Duodenal mucosa (tissue), 2 donors: ENCODE measurements around the gene ADCY7.

Source experiments
- H3K27ac ChIP-seq: one replicate; pipeline ENCODE4 v1.7.0; 2013; ENCODE audit warnings: low read depth, low read length
- H3K27me3 ChIP-seq, 2 donors: one replicate each; pipeline ENCODE4 v1.7.0; 2013; ENCODE audit warnings: low read length in 2 of 2, control low read depth in 1 of 2; ENCODE audit not compliant: insufficient read depth in 2 of 2, control insufficient read depth in 1 of 2
- H3K36me3 ChIP-seq, 2 donors: one replicate each; pipeline ENCODE4 v1.7.0; 2013; ENCODE audit warnings: low read length in 2 of 2, control low read depth in 1 of 2; ENCODE audit not compliant: insufficient read depth in 2 of 2, control insufficient read depth in 1 of 2
- H3K4me1 ChIP-seq, 2 donors: one replicate each; pipeline ENCODE4 v1.7.0; 2013; ENCODE audit warnings: low read length in 2 of 2, control low read depth in 1 of 2; ENCODE audit not compliant: insufficient read depth in 2 of 2, control insufficient read depth in 1 of 2
- H3K4me3 ChIP-seq, 2 donors: one replicate each; pipeline ENCODE4 v1.7.0; 2013; ENCODE audit warnings: low read length in 2 of 2, low read depth in 1 of 2
- H3K9ac ChIP-seq, 2 donors: one replicate each; pipeline ENCODE4 v1.7.0; 2013; ENCODE audit warnings: low read length in 2 of 2, low read depth in 1 of 2
- H3K9me3 ChIP-seq, 2 donors: one replicate each; pipeline ENCODE4 v1.7.0; 2013; ENCODE audit warnings: low read length in 2 of 2, control low read depth in 1 of 2; ENCODE audit not compliant: control insufficient read depth in 1 of 2

ADCY7 gene

GRCh38 chr16:50290856-50291255, 24.5 kb downstream of the ADCY7 start:
- Histone ChIP-seq H3K4me3 (no peak overlapping the region), H3K9me3 (no peaks in the 10 kb centered on the region), H3K27me3 (no peaks in the 10 kb centered on the region), H3K4me1 (peaks cover 0 to under 1% of the 10 kb centered on the region in 2 donors), H3K9ac (no peak overlapping the region), H3K36me3 (peaks cover 4 to 33% of the 10 kb centered on the region in 2 donors), H3K27ac (no peak overlapping the region)

GRCh38 chr16:50291719-50292565, 25.6 kb downstream of the ADCY7 start:
- Histone ChIP-seq H3K36me3 (peaks cover 4 to 31% of the 10 kb centered on the region in 2 donors), H3K4me3 (no peak overlapping the region), H3K9me3 (no peaks in the 10 kb centered on the region), H3K9ac (no peak overlapping the region), H3K27ac (no peak overlapping the region), H3K27me3 (no peaks in the 10 kb centered on the region), H3K4me1 (no peaks in the 10 kb centered on the region)

GRCh38 chr16:50292566-50292948, 26.2 kb downstream of the ADCY7 start:
- Histone ChIP-seq H3K4me3 (no peak overlapping the region), H3K4me1 (peaks cover 0 to 6% of the 10 kb centered on the region in 2 donors), H3K27ac (no peak overlapping the region), H3K36me3 (peaks cover 4 to 31% of the 10 kb centered on the region in 2 donors), H3K27me3 (no peaks in the 10 kb centered on the region), H3K9me3 (no peaks in the 10 kb centered on the region), H3K9ac (no peak overlapping the region)

- Histone ChIP-seq H3K4me1 (peaks cover 0 to 10% of the 10 kb centered on the region in 2 donors), H3K27me3 (no peaks in the 10 kb centered on the region), H3K27ac (no peak overlapping the region), H3K9ac (no peak overlapping the region), H3K9me3 (no peaks in the 10 kb centered on the region), H3K4me3 (no peak overlapping the region), H3K36me3 (peaks cover 4 to 31% of the 10 kb centered on the region in 2 donors)
These were observed 26.9 kb downstream of the ADCY7 start for GRCh38 chr16:50293041-50293783.

- Histone ChIP-seq H3K36me3 (peaks cover 4 to 35% of the 10 kb centered on the region in 2 donors), H3K9ac (no peak overlapping the region), H3K4me3 (no peak overlapping the region), H3K27ac (no peak overlapping the region), H3K9me3 (no peaks in the 10 kb centered on the region), H3K4me1 (peaks cover 0 to 10% of the 10 kb centered on the region in 2 donors), H3K27me3 (no peaks in the 10 kb centered on the region)
These were observed 27.9 kb downstream of the ADCY7 start for GRCh38 chr16:50293994-50294855.

- peaks cover 4 to 32% of the 10 kb centered on the region in 2 donors for H3K36me3 ChIP-seq
- H3K4me1 ChIP-seq: peaks cover 0 to 10% of the 10 kb centered on the region in 2 donors
- H3K27ac ChIP-seq: no peak overlapping the region
- no peaks in the 10 kb centered on the region for H3K27me3 ChIP-seq
- no peaks in the 10 kb centered on the region for H3K9me3 ChIP-seq
- no peak overlapping the region for H3K4me3 ChIP-seq
- no peak overlapping the region for H3K9ac ChIP-seq
These were observed 28.6 kb downstream of the ADCY7 start for GRCh38 chr16:50294955-50295354.

GRCh38 chr16:50295541-50296132, 29.3 kb downstream of the ADCY7 start:
- Histone ChIP-seq H3K4me1 (peaks cover 0 to 10% of the 10 kb centered on the region in 2 donors), H3K27me3 (no peaks in the 10 kb centered on the region), H3K36me3 (peaks cover 4 to 26% of the 10 kb centered on the region in 2 donors), H3K27ac (no peak overlapping the region), H3K4me3 (no peak overlapping the region), H3K9ac (no peak overlapping the region), H3K9me3 (no peaks in the 10 kb centered on the region)

GRCh38 chr16:50296807-50297206, 30.5 kb downstream of the ADCY7 start:
- Histone ChIP-seq H3K9me3 (no peaks in the 10 kb centered on the region), H3K4me3 (no peak overlapping the region), H3K36me3 (peaks cover 4 to 32% of the 10 kb centered on the region in 2 donors), H3K4me1 (peaks cover 0 to 14% of the 10 kb centered on the region in 2 donors), H3K9ac (no peak overlapping the region), H3K27me3 (no peaks in the 10 kb centered on the region), H3K27ac (no peak overlapping the region)

GRCh38 chr16:50297301-50298074, 31.1 kb downstream of the ADCY7 start:
- peaks cover 3 to 20% of the 10 kb centered on the region in 2 donors for H3K4me1 ChIP-seq
- no peak overlapping the region for H3K9ac ChIP-seq
- no peak overlapping the region for H3K27ac ChIP-seq
- H3K27me3 ChIP-seq: no peaks in the 10 kb centered on the region
- H3K9me3 ChIP-seq: no peaks in the 10 kb centered on the region
- no peak overlapping the region for H3K4me3 ChIP-seq
- H3K36me3 ChIP-seq: peaks cover 4 to 32% of the 10 kb centered on the region in 2 donors
